MM.1S (cell line): ENCODE results near the gene DMAC1.

Experiments used
- DNase-seq: peaks from one replicate; pipeline ENCODE4 v3.0.0-alpha.2; 2015
- H2AFZ ChIP-seq: fragments of 300-600 bp; sonication (generic); 2 replicates; pipeline ENCODE4 v1.6.0; 2016; ENCODE audit warnings: antibody characterized with exemption, low read length
- H3F3A ChIP-seq: fragments of 300-600 bp; sonication (generic); 2 replicates; pipeline ENCODE4 v1.6.1; 2016; ENCODE audit warnings: mild to moderate bottlenecking, antibody characterized with exemption, low read length, moderate library complexity, mixed read lengths; ENCODE audit not compliant: insufficient read depth
- H3K27ac ChIP-seq: fragments of 300-600 bp; sonication (generic); 2 replicates; pipeline ENCODE4 v1.5.1; 2016; ENCODE audit warnings: mild to moderate bottlenecking, low read length
- H3K27me3 ChIP-seq: fragments of 300-600 bp; sonication (generic); replicated peaks from 2 replicates; pipeline ENCODE4 v1.6.0; 2016; ENCODE audit warnings: low read length; ENCODE audit not compliant: insufficient read depth
- H3K36me3 ChIP-seq: fragments of 300-600 bp; sonication (generic); replicated peaks from 2 replicates; pipeline ENCODE4 v1.6.1; 2016; ENCODE audit warnings: mild to moderate bottlenecking, low read length, mixed read lengths; ENCODE audit not compliant: insufficient read depth
- H3K4me1 ChIP-seq: fragments of 300-600 bp; sonication (generic); 2 replicates; pipeline ENCODE4 v1.6.1; 2016; ENCODE audit warnings: low read length, mixed read lengths
- H3K4me2 ChIP-seq: fragments of 300-600 bp; sonication (generic); 2 replicates; pipeline ENCODE4 v1.6.0; 2016; ENCODE audit warnings: low read depth, low read length
- H3K4me3 ChIP-seq: fragments of 300-600 bp; sonication (generic); 2 replicates; pipeline ENCODE4 v1.5.1; 2016; ENCODE audit warnings: low read length, mixed read lengths
- H3K79me2 ChIP-seq: fragments of 300-600 bp; sonication (generic); 2 replicates; pipeline ENCODE4 v1.6.1; 2016; ENCODE audit warnings: mixed run types, low read length, mixed read lengths
- H3K9ac ChIP-seq: fragments of 300-600 bp; sonication (generic); 2 replicates; pipeline ENCODE4 v1.6.1; 2016; ENCODE audit warnings: low read length, mixed read lengths
- H3K9me2 ChIP-seq: fragments of 300-600 bp; sonication (generic); replicated peaks from 2 replicates; pipeline ENCODE4 v1.6.1; 2016; ENCODE audit warnings: mild to moderate bottlenecking, low read length, mixed read lengths; ENCODE audit not compliant: insufficient read depth
- H3K9me3 ChIP-seq: fragments of 300-600 bp; sonication (generic); replicated peaks from 2 replicates; pipeline ENCODE4 v1.6.1; 2016; ENCODE audit warnings: mild to moderate bottlenecking, low read length, mixed read lengths; ENCODE audit not compliant: insufficient read depth
- H4K20me1 ChIP-seq: fragments of 300-600 bp; sonication (generic); 2 replicates; pipeline ENCODE4 v1.6.1; 2016; ENCODE audit warnings: mild to moderate bottlenecking, low read length, moderate library complexity, mixed read lengths; ENCODE audit not compliant: insufficient read depth
- CTCF ChIP-seq: fragments of 300-600 bp; sonication (generic); IDR thresholded peaks from 2 replicates; pipeline ENCODE4 v1.5.1; 2016; ENCODE audit warnings: antibody characterized with exemption, low read length, mixed read lengths
- EZH2 ChIP-seq: fragments of 300-600 bp; sonication (generic); optimal IDR thresholded peaks from 2 replicates; pipeline ENCODE3; 2017; ENCODE audit warnings: low read depth, mild to moderate bottlenecking, antibody characterized with exemption, low read length, mixed read lengths
- EZH2phosphoT487 ChIP-seq: fragments of 300-600 bp; sonication (generic); IDR thresholded peaks from 2 replicates; pipeline ENCODE4 v1.6.1; 2018; ENCODE audit warnings: antibody characterized with exemption, low read length

DMAC1 gene

GRCh38 chr9:7819984-7820383 lies 20.4 kb upstream of the DMAC1 start:
- Histone ChIP-seq H3K9me2 (no peaks in the 10 kb centered on the region), H3K4me1 (no peaks in the 10 kb centered on the region), H3K9ac (no peak overlapping the region), H3K4me3 (no peak overlapping the region), H3K27me3 (no peaks in the 10 kb centered on the region), H3F3A (no peaks in the 10 kb centered on the region), H3K27ac (no peak overlapping the region), H3K9me3 (no peaks in the 10 kb centered on the region), H3K4me2 (no peak overlapping the region), H3K79me2 (no peaks in the 10 kb centered on the region), H4K20me1 (no peaks in the 10 kb centered on the region), H3K36me3 (no peaks in the 10 kb centered on the region), H2AFZ (no peak overlapping the region)
- no peak for DNase-seq
- TF ChIP-seq EZH2phosphoT487: no peak
- no peak for TF ChIP-seq CTCF
- TF ChIP-seq EZH2: no peak

GRCh38 chr9:7816021-7816420 lies 16.4 kb upstream of the DMAC1 start:
- Histone ChIP-seq H3K27me3 (no peaks in the 10 kb centered on the region), H3K36me3 (no peaks in the 10 kb centered on the region), H3K4me1 (no peaks in the 10 kb centered on the region), H3F3A (no peaks in the 10 kb centered on the region), H3K27ac (no peak overlapping the region), H3K4me2 (no peak overlapping the region), H3K9me3 (no peaks in the 10 kb centered on the region), H2AFZ (no peak overlapping the region), H4K20me1 (no peaks in the 10 kb centered on the region), H3K9me2 (no peaks in the 10 kb centered on the region), H3K4me3 (no peak overlapping the region), H3K79me2 (no peaks in the 10 kb centered on the region), H3K9ac (no peak overlapping the region)
- no peak for TF ChIP-seq EZH2
- DNase-seq: no peak

- H3K9ac ChIP-seq: no peak overlapping the region
- H3K4me2 ChIP-seq: no peak overlapping the region
- no peaks in the 10 kb centered on the region for H3K4me1 ChIP-seq
- no peaks in the 10 kb centered on the region for H3K9me3 ChIP-seq
- no peak overlapping the region for H3K27ac ChIP-seq
- H3K79me2 ChIP-seq: no peaks in the 10 kb centered on the region
- TF ChIP-seq EZH2phosphoT487: no peak
- TF ChIP-seq CTCF: no peak
- no peak for TF ChIP-seq EZH2
- no peak overlapping the region for H2AFZ ChIP-seq
- DNase-seq: no peak
- H3F3A ChIP-seq: no peaks in the 10 kb centered on the region
- no peak overlapping the region for H3K4me3 ChIP-seq
- no peaks in the 10 kb centered on the region for H3K9me2 ChIP-seq
- no peaks in the 10 kb centered on the region for H3K36me3 ChIP-seq
- H4K20me1 ChIP-seq: no peaks in the 10 kb centered on the region
- H3K27me3 ChIP-seq: no peaks in the 10 kb centered on the region
These were observed 13.5 kb upstream of the DMAC1 start for GRCh38 chr9:7813030-7813429.

- no peaks in the 10 kb centered on the region for H3K4me1 ChIP-seq
- no peaks in the 10 kb centered on the region for H3K27me3 ChIP-seq
- no peaks in the 10 kb centered on the region for H4K20me1 ChIP-seq
- DNase-seq: no peak
- no peaks in the 10 kb centered on the region for H3K36me3 ChIP-seq
- no peak overlapping the region for H3K4me3 ChIP-seq
- H3K9me2 ChIP-seq: no peaks in the 10 kb centered on the region
- H3K9me3 ChIP-seq: no peaks in the 10 kb centered on the region
- no peaks in the 10 kb centered on the region for H3K79me2 ChIP-seq
- H2AFZ ChIP-seq: no peak overlapping the region
- no peak overlapping the region for H3K9ac ChIP-seq
- TF ChIP-seq EZH2 (no peak), EZH2phosphoT487 (no peak), CTCF (no peak)
- H3K4me2 ChIP-seq: no peak overlapping the region
- H3K27ac ChIP-seq: no peak overlapping the region
- H3F3A ChIP-seq: no peaks in the 10 kb centered on the region
These were observed 12.1 kb upstream of the DMAC1 start for GRCh38 chr9:7811677-7812076.
